Mesendoderm (in vitro differentiated cells): ENCODE data around the gene ZFHX2.
A peak's percentile ranks its signal among the peaks of the same experiment; 100 is the strongest.

Experiments
- DNase-seq: peaks from one replicate; pipeline ENCODE4 v3.0.0; 2013
- H2AK5ac ChIP-seq: 2 replicates; pipeline ENCODE4 v1.6.1; 2013; ENCODE audit warnings: low read length, inconsistent platforms
- H2BK120ac ChIP-seq: 2 replicates; pipeline ENCODE4 v1.6.1; 2013; ENCODE audit warnings: low read depth, mild to moderate bottlenecking, low read length, moderate library complexity, mixed read lengths
- H2BK15ac ChIP-seq: replicated peaks from 2 replicates; pipeline ENCODE4 v1.6.1; 2013; ENCODE audit warnings: low read depth, mild to moderate bottlenecking, moderate library complexity
- H2BK5ac ChIP-seq: 2 replicates; pipeline ENCODE4 v1.6.1; 2013; ENCODE audit warnings: low read length, inconsistent platforms
- H3K18ac ChIP-seq: 2 replicates; pipeline ENCODE4 v1.6.1; 2013; ENCODE audit warnings: mild to moderate bottlenecking, low read length, mixed read lengths
- H3K23ac ChIP-seq: one replicate; pipeline ENCODE4 v1.6.1; 2013; ENCODE audit warnings: low read length
- H3K27ac ChIP-seq: 2 replicates; pipeline ENCODE4 v1.5.1; 2013; ENCODE audit warnings: low read depth, mild to moderate bottlenecking, inconsistent platforms, low read length, moderate library complexity
- H3K27me3 ChIP-seq: 2 replicates; pipeline ENCODE4 v1.6.1; 2013; ENCODE audit warnings: low read length, control low read depth, mild to moderate bottlenecking, inconsistent platforms; ENCODE audit not compliant: insufficient read depth, poor library complexity
- H3K36me3 ChIP-seq: 2 replicates; pipeline ENCODE4 v1.6.1; 2013; ENCODE audit warnings: low read length, inconsistent platforms; ENCODE audit not compliant: control insufficient read depth, insufficient read depth
- H3K4ac ChIP-seq: one replicate; pipeline ENCODE4 v1.6.1; 2013; ENCODE audit warnings: low read depth, mild to moderate bottlenecking, low read length, moderate library complexity
- H3K4me1 ChIP-seq: 2 replicates; pipeline ENCODE4 v1.6.1; 2013; ENCODE audit warnings: low read depth, low read length, inconsistent platforms; ENCODE audit not compliant: control insufficient read depth
- H3K4me2 ChIP-seq: 2 replicates; pipeline ENCODE4 v1.6.1; 2013; ENCODE audit warnings: low read length
- H3K4me3 ChIP-seq: 2 replicates; pipeline ENCODE4 v1.5.1; 2013; ENCODE audit warnings: mild to moderate bottlenecking, low read length
- H3K56ac ChIP-seq: one replicate; pipeline ENCODE4 v1.6.1; 2013; ENCODE audit warnings: low read length
- H3K79me1 ChIP-seq: 2 replicates; pipeline ENCODE4 v1.6.1; 2013; ENCODE audit warnings: low read length, inconsistent platforms
- H3K79me2 ChIP-seq: 2 replicates; pipeline ENCODE4 v1.6.1; 2013; ENCODE audit warnings: mild to moderate bottlenecking, low read length; ENCODE audit not compliant: control insufficient read depth, insufficient read depth
- H3K9ac ChIP-seq: 2 replicates; pipeline ENCODE4 v1.6.1; 2013; ENCODE audit warnings: low read length, inconsistent platforms
- H4K5ac ChIP-seq: one replicate; pipeline ENCODE4 v1.6.1; 2013; ENCODE audit warnings: low read length
- H4K8ac ChIP-seq: one replicate; pipeline ENCODE4 v1.6.1; 2013; ENCODE audit warnings: low read depth, mild to moderate bottlenecking, control low read depth, low read length, moderate library complexity
- WGBS: extraction: QIAGEN DNeasy Blood & Tissue Kit; methylation state at CpG from one replicate; pipeline ENCODE4 v1.1.7; 2013; ENCODE audit warnings: low lambda C conversion rate, missing lambda C conversion rate; ENCODE audit not compliant: insufficient coverage; ENCODE audit errors: extremely low coverage; 5-methylcytosine and 5-hydroxymethylcytosine counted together

Gene ZFHX2

DNA sequence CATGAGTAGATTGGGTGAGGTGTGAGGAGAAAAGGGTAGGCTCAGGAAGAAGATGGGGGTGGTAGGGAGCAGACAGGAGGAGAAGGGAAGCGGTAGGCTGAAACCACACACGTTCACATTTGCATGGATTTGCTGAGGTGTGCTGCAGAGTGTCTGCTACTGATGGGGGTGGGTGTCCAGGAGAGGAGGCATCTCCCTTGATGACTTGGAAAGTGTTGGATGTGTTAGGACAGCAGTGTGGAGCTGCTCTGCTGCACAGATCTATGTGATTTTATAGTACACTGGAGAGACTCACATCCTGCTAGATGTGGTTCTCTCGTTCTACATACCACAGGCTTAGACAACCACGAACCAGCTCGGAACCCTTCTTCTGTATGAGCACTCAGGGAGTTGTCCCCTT, 9.3 kb downstream of the ZFHX2 start:
- H2BK5ac ChIP-seq = no peak overlapping the region
- H3K4me3 ChIP-seq = no peak overlapping the region
- peaks cover 23% of the 10 kb centered on the region for H3K4me1 ChIP-seq
- no peak overlapping the region for H3K4ac ChIP-seq
- no peaks in the 10 kb centered on the region for H3K79me2 ChIP-seq
- H3K4me2 ChIP-seq = no peak overlapping the region
- no peak overlapping the region for H2BK120ac ChIP-seq
- no peak overlapping the region for H3K9ac ChIP-seq
- no CpG with 5 or more reads among the region's 5 CpGs for WGBS
- H3K36me3 ChIP-seq = no peaks in the 10 kb centered on the region
- H3K27me3 ChIP-seq = no peaks in the 10 kb centered on the region
- no peak overlapping the region for H3K27ac ChIP-seq
- no peak for DNase-seq
- no peak overlapping the region for H4K8ac ChIP-seq
- no peak overlapping the region for H3K18ac ChIP-seq
- no peak overlapping the region for H3K23ac ChIP-seq
- no peak overlapping the region for H3K56ac ChIP-seq
- H4K5ac ChIP-seq = no peak overlapping the region
- H2AK5ac ChIP-seq = no peak overlapping the region
- H2BK15ac ChIP-seq = no peak overlapping the region
- peaks cover 2% of the 10 kb centered on the region for H3K79me1 ChIP-seq

DNA sequence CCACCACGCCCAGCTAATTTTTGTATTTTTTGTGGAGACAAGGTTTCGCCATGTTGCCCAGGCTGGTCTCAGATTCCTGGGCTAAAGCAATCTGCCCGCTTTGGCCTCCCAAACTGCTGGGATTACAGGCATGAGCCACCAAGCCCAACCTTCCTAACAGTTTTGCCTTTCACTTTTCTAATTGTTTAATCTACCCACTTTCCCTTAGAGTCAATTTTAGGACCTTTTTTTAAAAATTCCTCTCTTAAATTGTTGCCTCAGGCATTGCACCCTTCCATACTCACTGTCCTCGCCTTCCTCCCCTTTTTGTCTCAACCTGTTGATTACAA, 11.5 kb downstream of the ZFHX2 start:
- Histone ChIP-seq H2AK5ac (no peak overlapping the region), H3K36me3 (no peaks in the 10 kb centered on the region), H3K4ac (no peak overlapping the region), H3K9ac (no peak overlapping the region), H3K79me2 (no peaks in the 10 kb centered on the region), H2BK120ac (no peak overlapping the region), H3K56ac (peak overlapping the region; percentile 66), H3K79me1 (peaks cover 2% of the 10 kb centered on the region), H4K5ac (no peak overlapping the region), H2BK5ac (no peak overlapping the region), H4K8ac (no peak overlapping the region), H2BK15ac (no peak overlapping the region), H3K27me3 (no peaks in the 10 kb centered on the region), H3K4me1 (peaks cover 18% of the 10 kb centered on the region), H3K4me2 (no peak overlapping the region), H3K27ac (no peak overlapping the region), H3K23ac (no peak overlapping the region), H3K18ac (no peak overlapping the region), H3K4me3 (no peak overlapping the region)
- WGBS = no CpG with 5 or more reads among the region's 4 CpGs
- DNase-seq = no peak

DNA sequence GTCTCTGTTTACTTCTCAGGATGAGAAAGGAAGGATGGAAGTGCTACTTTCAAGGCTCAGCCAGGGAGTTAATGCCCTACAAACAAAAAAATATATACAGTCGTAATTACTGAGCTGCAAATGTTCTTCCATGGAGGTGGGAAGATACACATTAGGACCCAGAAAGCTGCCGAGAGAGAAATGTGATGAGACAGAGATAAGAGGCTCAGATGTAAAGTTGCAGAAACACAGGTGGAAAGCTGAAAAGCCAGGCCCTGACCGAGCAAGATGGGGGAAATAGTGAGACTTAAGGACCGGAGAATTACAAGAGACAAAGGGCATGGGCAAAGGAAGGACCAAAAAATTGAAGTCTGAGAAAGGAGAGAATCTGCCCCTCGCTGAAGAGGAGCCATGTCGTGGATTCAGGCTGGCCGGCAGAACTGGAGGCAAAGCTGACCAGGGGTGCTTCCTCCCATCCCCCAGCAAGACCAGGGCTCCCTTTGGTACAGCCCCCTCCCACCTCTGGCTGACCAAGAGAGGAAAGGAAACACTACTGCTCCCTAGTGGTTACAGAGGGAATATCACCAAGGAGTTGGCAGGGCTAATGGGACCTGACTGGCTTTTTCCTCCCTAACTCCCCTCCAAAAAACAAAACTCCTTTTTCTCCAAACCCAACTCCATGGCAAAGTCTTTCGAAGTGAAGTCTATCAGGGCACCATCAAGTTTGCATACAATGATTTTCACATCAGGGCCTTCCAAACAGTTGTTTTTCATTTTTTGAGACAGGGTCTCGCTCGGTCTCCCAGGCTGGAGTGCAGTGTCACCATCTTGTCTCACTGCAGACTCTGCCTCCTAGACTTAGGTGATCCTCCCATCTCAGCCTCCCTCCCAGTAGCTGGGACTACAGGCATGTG, 12.1 kb downstream of the ZFHX2 start:
- no peak overlapping the region for H3K23ac ChIP-seq
- peak overlapping the region; percentile 1 for H2AK5ac ChIP-seq
- H3K4me1 ChIP-seq = peaks cover 16% of the 10 kb centered on the region
- peak overlapping the region; percentile 78 for H3K18ac ChIP-seq
- H3K4me3 ChIP-seq = no peak overlapping the region
- H2BK15ac ChIP-seq = no peak overlapping the region
- H2BK120ac ChIP-seq = no peak overlapping the region
- H3K27me3 ChIP-seq = no peaks in the 10 kb centered on the region
- H3K9ac ChIP-seq = peak overlapping the region; percentile 73
- H3K56ac ChIP-seq = peak overlapping the region; percentile 90
- no peak overlapping the region for H4K8ac ChIP-seq
- peaks cover 2% of the 10 kb centered on the region for H3K79me1 ChIP-seq
- peak overlapping the region; percentile 10 for H3K4me2 ChIP-seq
- DNase-seq = peak; percentile 92
- peak overlapping the region; percentile 84 for H3K27ac ChIP-seq
- peak overlapping the region; percentile 9 for H2BK5ac ChIP-seq
- no CpG with 5 or more reads among the region's 10 CpGs for WGBS
- H3K36me3 ChIP-seq = no peaks in the 10 kb centered on the region
- H3K79me2 ChIP-seq = no peaks in the 10 kb centered on the region
- peak overlapping the region; percentile 74 for H3K4ac ChIP-seq
- no peak overlapping the region for H4K5ac ChIP-seq

DNA sequence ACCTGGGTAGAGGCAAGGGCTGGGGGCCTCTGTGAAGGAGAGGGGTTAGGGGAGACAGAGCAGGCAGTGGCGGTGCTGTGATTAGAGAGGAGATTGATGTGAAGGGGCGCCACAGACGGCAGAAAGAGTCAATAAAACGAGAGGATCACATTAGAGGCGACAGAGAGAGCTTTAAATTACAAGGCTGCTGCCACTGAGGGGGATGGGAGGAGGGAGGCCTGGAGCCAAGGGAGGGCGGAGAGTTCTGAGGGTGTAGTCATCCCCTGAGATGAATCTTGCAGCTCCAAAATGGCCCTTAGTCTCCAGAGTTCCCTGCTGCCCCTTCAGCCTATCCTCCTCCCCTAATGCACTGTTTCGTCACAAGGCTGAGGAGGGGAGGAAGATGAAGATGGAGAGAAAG, 12.8 kb downstream of the ZFHX2 start:
- Histone ChIP-seq H3K4me1 (peaks cover 14% of the 10 kb centered on the region), H4K8ac (no peak overlapping the region), H3K36me3 (no peaks in the 10 kb centered on the region), H2BK120ac (peak overlapping the region; percentile 1), H3K56ac (peak overlapping the region; percentile 90), H3K23ac (peak overlapping the region; percentile 32), H3K4me2 (peak overlapping the region; percentile 34), H3K27ac (peak overlapping the region; percentile 84), H3K79me1 (peaks cover 2% of the 10 kb centered on the region), H3K9ac (peak overlapping the region; percentile 73), H2BK5ac (peak overlapping the region; percentile 98), H3K79me2 (no peaks in the 10 kb centered on the region), H2BK15ac (no peak overlapping the region), H2AK5ac (peak overlapping the region; percentile 1), H4K5ac (peak overlapping the region; percentile 22), H3K4me3 (no peak overlapping the region), H3K18ac (peak overlapping the region; percentile 78), H3K4ac (peak overlapping the region; percentile 84), H3K27me3 (no peaks in the 10 kb centered on the region)
- no CpG with 5 or more reads among the region's 7 CpGs for WGBS
- peak; percentile 83 for DNase-seq

DNA sequence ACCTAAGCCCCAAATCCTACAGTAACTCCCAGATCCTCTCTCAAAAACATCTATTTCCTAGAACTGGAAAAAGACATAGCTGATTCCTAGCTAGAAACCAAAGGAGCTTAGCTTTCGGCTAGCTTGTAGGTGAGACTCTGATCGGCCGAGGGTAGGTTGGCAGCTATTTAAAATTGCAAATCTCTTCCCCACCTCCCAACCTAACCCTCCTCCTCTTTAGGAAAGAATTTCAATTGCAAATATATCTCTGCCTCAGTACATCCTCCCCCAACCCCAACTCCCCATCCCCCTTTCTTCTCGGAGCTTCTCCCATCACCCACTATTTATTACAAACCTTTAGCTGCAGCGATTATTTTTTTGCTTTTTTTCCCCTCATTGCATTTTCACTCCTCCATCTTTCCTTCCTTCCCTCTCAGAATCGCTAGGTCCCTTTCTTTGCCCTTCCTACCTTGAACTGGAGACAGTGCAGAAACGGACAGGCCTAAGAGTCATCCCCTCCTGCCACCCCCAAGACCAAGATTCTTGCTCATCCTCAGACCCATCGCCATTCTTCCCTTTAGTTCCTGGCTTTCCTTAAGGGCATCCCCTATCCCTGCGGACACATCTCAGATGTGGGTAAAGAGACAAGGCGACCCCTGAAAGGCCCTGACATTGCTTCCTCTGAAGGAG, 13.4 kb downstream of the ZFHX2 start:
- Histone ChIP-seq H3K18ac (peak overlapping the region; percentile 89), H3K27ac (peak overlapping the region; percentile 96), H3K23ac (peak overlapping the region; percentile 90), H3K4me3 (no peak overlapping the region), H3K9ac (peak overlapping the region; percentile 78), H3K4ac (peak overlapping the region; percentile 85), H2BK120ac (peak overlapping the region; percentile 46), H3K79me1 (no peaks in the 10 kb centered on the region), H3K4me2 (peak overlapping the region; percentile 60), H4K8ac (no peak overlapping the region), H3K27me3 (no peaks in the 10 kb centered on the region), H3K4me1 (peaks cover 14% of the 10 kb centered on the region), H2AK5ac (peak overlapping the region; percentile 80), H3K56ac (peak overlapping the region; percentile 94), H2BK5ac (peak overlapping the region; percentile 98), H3K36me3 (no peaks in the 10 kb centered on the region), H4K5ac (peak overlapping the region; percentile 37), H3K79me2 (no peaks in the 10 kb centered on the region), H2BK15ac (no peak overlapping the region)
- peak; percentile 49 for DNase-seq
- no CpG with 5 or more reads among the region's 10 CpGs for WGBS
